NCI-H510A (cell line): Measurements from ENCODE around the gene FUT3.
"Not testable (repeated sequence)": the region's sequence is repeated elsewhere in the genome, so short reads cannot be mapped to it uniquely, and the experiment has no call there.

Source experiments
- DNase-seq: peaks from one replicate; lab custom pipeline; 2025; lab: John Stamatoyannopoulos, UW

FUT3 gene

DNA sequence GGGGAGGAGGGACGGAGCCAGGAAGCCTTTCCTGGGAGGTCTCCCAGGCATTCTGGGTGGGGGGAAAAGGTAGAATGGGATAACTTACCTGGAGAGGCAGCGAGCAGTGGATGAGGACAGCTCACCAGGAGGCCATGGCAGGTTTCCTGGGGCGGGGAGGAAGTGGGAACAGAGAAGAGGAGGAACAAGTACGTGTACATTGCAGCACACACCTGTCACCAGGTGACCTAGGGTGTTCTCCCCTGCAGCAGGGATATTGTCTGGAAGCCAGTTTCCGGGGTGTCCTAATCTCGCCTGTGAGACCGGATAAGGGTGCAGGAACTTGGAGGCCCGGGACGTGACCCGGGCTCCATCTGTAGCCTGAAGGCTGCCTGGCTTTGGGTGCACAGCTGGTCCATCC, at the start of gene FUT3:
Gene FUT3 (minus strand): TSS at position 148 of the 400 bp plus-strand sequence.
- DNase-seq: peak; percentile 17

DNA sequence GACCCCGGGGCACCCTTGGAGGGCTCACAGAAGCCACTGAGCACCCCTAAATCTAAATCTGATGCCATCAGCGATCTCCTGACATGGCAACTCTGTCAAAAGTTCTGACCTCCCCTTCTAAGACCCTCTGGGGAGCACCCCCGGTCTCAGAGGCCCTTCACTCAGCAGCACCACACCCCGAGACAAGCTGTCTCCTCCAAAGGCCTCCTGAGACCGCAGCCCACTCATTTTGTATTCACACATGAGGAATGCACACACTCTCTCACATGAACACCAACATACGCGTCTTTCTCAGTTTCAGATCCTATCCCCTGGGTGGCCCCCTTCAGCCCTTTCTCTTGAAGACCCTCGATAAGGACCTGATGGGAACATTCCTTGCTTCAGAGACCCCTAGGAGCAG, 49.7 kb upstream of the FUT3 start:
- DNase-seq: no peak

DNA sequence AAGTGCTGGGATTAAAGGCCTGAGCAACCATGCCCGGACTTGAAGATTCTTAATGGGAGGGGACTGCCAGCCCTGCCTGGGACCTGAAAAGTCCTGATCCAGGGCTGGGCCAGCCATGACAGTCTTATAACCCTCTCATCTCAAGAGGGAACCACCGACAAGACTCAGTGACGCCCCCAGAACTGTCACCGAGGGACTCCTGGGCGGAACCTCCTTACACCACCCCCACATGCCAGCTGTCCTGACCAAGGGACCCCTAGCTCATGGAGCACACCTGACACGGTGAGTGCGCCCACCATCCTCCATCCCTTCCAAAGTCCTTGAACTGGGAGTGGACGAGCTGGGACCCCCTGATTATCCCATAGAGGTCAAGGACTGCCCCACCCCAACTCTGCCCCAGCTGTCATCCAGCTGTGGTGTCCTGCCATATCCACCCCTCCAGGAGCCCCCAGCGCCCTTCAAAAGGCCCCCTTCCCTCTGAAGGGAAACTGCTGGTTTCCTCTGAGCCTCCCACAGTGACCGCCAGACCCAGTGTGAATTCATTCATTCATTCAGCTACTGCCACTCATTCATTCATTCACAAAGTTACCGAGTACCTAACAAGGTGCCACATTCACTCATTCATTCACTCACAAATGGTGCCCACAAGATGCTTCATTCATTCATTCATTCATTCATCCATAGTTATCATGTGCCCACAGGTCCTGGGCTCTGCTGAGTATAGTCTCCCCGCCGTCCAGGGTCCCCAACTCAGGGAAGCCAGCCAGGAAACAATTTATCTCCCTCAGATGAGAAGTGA, 48.7 kb upstream of the FUT3 start:
- no peak for DNase-seq

DNA sequence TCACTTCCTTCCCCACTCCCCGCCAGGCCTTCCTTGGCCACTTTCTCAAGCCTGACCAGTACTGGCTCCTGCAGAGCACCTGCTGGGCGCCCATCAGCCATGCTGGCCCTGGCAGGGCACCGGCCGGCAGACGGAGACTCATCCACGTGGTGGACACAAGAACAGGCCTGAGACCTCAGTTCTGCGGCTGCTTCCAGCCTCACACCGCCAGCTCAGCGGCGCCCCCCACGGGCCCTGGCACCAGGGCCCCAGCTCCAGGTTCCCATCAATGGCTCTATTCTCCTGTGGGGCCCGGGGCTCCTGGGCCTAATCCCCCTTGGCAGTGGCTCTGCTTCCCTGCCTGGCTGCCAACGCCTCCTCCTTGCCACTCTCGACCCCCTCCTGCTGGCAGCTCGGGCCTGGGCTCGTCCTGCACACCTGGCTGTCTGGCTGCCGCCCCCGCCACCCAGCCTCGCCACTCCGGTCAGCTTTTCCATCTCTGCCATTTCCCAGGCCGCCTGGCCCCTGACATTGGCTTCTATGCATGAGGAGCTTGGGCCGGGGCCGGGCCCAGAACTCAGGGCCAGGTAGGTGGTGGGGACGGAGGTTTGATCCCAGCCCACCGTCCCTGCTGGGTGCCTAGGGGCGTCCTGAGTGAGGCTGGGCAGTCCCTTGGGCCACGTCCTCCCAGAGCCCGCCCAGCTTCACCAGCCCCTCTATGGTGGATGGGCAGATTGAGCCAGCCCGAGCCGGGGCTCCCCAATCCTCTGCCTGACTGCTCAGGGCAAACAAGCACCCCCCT, 46.1 kb upstream of the FUT3 start:
- no peak for DNase-seq

DNA sequence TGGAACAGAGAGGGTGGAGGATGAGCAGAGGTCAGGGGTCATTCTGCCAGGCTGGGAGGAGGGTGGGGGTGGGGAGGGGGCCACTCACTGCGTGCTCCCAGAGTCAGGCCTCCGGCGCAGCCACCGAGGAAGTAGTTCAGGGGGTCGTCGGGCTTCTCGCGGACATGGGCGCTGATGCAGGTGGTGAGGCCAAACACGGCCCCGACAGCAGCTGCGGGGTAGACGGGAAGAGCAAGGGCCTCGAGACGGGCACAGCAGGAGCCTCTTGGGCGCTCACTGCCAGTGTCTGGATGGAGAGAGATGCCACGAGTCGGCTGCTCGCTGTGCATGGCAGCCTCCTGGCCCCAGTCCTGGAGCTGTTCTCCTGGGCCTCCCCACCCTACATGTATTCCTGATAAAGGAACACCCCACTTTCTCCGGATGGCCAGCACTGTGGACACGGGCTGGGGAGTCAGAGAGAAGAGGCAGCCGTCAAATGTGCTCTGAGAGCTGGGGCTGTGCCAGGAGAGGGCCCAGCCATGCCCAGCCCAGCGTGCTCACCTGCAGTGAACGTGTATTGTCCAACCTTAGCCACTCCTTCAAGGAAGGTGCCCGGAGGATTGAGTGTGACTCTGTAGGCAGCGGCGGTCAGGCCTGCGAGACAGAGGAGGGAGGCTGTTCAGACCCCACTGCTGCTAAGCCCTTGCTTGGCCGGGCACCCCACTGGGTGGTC, 45.3 kb upstream of the FUT3 start:
- DNase-seq: no peak

DNA sequence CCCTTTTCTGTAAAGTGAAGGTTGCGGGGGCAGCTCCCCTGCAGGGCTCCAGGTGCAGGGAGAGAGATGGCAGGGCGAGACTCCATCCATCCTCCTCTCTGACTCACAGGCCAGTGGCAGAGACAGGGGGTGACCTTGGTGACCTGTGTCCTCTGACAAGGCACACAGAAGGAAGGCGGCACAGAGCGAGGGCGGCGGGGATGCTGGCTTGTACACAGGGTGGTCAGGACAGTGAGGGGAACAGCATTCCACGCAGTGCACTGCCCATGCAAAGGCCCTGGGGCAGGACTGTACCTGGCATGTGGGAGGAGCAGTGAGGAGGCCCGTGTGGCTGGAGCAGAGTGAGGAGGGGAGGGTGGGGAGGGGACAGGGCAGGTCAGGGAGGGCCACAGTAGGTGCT, 44.6 kb upstream of the FUT3 start:
- DNase-seq: no peak

DNA sequence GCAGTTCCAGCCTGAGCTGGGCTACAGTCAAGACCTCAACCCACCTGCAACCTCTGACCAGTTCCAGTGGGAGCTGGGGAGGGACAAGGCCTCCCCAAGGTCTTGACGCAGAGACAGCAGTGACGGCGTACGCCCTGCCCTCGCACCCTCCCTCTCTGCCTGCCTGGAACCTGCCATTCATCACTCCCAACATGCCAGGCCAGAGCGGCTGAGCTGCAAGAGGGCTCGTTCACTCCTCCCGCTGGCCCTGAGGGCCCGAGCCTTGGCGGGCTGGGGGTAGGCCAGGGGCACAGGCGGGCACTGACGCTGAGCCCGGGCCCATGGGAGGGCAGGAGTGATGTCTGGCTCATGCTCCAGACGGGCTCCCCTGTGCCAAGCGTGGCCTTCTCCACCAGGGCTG, 44.2 kb upstream of the FUT3 start:
- no peak for DNase-seq

DNA sequence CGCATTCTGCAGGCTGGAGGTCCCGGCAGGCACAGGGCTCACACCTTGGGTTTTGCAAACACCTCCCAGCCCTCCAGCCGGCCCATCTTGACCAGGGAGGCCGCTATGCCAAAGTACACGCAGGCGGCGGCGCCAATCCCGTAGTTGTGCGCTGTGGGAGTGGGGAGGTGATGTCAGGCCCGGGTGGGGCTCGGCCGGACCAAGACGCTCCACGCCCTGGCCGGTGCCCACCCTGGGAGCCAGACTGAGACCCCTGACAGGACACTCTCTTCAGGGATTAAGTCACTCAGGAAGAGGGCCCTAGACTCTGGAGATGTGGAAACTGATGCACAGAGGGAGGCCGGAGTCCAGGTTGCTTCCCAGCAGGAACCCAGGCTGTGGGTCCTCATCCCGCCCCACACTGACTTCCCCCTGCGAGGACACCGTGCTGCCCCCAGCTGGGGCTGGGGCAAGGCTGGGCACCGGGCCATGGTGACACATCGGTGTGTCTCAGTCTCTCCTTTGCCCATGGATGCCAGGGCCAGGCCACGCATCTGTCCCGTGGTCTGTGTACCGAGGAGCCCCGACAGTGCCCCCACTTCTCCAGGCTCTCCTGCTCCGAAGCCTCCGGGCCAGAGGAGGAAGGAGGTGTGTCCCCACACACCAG, 43.6 kb upstream of the FUT3 start:
- DNase-seq: no peak

DNA sequence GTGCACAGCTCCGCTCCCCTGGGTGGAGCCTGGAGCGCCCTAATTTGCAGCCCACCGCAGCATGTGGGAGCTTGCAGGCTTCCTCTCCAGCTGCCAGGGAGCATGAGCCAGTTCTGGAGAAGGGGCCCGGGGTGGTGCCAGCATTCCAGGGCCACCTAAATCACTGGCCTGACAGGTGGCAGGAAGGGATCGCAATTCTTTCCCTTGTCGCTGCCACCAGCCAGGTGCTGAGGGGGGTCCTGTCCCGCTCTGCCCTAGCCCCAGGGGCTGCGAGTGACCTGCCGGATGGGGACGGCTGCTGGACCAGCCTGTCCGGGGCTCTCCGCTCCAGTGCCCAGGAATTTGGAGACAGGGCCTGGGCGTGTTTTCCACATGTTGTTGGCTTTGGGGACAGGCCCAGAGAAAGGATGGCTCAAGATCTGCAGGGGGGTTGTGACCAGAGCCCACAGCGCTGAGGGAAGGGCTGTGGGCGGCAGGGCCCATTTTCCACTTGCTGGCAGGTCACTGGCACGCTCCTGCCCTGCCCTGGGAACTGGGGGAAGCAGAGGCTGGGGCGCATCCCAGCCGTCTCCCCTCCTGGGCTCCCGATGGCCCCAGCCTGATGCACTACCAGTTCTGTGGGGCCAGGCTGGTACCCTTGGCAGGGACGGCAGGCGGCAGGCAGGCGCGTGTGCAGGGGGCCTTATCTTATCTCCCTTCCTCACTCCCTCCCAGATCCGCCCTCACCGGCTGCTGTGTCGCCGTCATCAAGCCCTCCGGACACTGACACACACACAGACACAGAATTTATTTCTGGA, 42.9 kb upstream of the FUT3 start:
- no peak for DNase-seq

DNA sequence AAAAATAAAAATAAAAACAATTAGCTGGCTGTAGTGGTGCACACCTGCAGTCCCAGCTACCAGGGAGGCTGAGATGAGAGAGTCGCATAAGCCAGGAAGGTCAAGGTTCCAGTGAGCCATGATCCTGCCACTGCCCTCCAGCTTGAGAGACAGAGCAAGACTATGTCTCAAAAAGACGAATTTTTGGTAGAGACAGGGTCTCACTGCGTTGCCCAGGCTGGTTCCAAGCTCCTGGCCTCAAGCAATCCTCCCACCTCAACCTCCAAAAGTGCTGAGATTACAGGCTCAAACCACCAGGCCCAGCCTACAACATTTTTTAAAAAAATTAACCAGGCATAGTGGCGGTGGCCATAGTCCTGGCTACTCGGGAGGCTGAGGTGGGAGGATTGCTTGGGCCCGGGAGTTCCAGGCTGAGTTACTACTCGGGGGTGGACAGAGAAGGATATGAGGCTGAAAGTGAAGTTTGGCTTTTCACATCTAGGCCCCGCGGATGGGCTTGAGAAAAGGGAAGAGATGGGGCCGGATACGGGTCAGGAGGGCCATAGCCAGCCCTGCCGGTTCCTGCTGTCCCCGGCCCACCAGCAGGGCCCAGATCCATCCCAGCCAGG, 42.2 kb upstream of the FUT3 start:
- no peak for DNase-seq

DNA sequence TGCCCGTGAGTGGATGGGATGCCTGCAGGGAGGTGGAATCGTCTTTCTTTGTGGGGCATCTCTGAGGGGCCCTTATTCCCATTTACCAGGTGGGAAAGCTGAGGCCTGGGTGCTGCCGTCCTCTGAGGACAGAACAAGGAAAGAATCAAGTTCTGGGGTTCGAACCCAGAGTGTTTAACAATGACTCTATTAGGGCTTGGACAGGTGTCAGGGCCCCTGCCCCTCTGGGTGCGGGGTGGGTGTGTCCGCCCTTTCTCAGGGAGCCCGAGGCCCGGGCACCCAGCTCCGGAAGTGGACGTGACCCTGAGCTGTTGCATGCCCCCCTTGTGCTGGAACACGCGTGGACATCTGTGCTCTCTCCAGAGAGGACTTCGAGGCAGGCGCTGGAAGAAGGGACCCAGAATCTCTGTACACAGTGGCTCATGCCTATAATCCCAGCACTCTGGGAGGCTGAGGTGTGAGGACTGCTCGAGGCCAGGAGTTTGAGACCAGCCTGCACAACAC, 41.6 kb upstream of the FUT3 start:
- DNase-seq: no peak

DNA sequence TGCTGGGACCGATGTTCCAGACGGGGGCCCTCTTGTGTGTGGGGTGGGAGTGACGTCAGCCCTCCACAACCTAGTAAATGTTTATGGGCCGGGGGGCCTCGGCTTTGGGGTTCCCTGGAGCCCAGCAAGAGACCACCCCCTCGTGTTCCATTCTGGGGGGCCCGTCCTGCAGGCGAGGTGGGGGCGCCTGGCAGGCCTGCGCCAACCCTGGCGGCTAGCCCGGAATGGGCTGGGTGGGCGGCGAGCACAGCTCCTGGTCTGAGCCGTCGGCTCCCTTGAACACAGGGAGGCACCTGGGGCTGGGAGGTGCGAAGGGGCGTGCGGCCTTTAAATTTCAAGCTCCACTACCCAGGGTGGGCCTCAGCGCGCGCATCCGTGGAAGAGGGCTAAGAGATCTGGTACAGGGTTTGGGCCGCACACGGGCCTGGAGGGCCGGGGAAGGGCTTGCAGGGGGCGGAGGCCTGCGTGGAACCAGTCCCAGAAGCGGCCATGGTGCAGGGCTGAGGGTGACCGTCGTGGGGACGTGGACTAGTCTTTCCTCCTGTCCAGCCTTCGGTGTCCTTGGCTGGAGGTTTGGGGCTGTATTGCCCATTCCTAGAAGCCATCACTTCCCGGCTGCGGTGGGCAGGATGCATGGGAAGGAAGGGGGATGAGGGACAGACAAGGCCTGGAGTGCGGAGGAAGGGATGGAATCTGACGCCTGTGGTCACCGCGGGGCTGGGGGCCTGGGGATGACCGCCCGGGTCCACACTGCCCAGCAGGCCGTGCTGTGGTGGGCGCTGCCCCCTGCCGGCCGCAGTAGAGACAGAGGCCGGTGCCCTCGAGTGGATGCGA, 40.9 kb upstream of the FUT3 start:
- no peak for DNase-seq

DNA sequence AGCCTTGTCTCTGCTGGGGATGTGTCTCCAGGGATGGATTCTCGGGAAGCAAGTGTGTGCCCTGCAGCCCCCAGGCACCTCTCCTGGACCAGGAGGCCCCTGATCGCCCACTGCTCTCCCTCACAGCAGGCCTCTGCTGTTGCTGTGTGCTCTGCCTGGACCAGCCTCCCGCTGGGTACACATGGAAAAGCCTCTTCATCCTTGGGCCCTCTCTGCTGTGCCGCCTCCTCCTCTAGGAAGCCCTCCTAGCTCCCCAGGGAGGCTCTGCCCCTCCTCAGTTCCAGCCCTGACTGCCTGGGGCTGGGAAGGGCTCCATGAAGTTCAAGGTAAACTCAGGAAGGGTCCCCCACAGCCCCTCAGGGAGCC, 40.3 kb upstream of the FUT3 start:
- DNase-seq: no peak

DNA sequence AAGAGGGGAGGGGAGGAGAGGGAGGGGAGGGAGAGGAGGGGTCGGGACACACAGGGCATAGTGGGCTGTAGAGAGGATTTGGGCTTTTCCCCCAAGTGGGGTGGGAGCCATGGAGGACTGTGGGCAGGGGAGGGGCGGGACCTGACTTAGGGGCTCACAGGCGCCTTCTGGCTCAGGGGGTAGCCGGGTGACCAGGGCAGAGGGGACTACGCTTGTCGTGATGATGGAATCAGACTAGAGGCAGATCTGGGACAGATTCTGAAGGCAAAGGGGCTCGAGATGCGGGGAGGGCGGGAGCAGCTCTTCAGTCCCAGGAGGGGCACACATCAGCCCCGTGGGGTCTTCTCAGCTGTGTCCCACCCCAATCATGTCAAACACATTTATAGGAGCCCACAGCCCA, 38.9 kb upstream of the FUT3 start:
- no peak for DNase-seq

DNA sequence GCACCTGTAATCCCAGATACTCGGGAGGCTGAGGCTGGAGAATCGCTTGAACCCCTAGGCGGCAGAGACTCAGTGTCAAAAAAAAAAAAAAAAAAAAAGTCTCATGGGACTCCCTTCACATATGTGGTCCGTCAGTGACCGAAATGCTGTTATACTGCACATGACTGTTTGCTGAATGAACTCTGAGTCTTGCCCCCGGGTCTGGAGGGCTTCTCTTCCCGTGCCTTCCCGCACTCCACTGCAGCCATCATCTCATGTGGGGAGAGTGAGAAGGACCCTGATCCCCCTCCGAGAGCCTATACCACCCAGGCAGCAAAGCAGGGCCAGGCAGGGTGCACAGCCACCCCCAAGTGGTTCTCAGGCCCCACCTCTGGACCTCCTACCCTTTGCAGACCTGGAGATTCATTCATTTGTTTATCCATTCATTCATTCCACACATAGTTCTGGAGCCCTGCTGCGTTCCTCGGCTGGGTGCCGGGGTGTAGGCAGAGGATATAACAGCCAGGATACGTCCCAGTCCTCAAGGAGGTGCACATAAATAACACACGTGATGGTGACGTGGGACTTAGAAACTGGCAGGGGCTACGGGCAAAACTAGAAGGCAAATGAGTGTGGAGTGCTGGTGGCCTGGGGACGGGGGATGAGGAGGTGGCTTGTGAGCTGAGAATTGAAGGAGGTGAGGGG, 38.2 kb upstream of the FUT3 start:
- no peak for DNase-seq

DNA sequence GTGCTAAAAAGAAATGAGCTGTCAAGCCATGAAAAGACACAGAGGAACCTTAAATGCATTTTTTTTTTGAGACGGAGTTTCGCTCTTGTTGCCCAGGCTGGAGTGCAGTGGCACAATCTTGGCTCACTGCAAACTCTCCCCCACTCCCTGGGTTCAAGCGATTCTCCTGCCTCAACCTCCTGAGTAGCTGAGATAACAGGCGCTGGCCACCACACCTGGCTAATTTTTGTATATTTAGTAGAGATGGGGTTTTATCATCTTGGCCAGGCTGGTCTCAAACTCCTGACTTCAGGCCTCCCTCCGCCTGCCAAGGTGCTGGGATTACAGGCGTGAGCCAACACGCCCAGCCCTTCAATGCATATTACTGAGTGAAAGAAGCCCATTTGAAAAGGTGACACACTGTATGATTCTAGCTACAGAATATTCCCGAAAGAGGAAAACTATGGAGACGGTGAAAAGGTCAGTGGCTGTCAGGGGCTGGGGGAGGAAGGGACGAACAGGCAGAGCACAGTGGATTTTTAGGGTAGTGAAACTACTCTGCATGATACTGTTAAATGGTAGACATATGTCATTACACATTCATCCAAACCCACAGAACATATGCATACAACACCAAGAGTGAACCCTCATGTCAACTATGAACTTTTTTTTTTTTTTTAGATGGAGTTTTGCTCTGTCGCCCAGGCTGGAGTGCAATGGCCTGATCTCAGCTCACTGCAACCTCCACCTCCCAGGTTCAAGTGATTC, 33.0 kb upstream of the FUT3 start:
- DNase-seq: not testable (repeated sequence)

DNA sequence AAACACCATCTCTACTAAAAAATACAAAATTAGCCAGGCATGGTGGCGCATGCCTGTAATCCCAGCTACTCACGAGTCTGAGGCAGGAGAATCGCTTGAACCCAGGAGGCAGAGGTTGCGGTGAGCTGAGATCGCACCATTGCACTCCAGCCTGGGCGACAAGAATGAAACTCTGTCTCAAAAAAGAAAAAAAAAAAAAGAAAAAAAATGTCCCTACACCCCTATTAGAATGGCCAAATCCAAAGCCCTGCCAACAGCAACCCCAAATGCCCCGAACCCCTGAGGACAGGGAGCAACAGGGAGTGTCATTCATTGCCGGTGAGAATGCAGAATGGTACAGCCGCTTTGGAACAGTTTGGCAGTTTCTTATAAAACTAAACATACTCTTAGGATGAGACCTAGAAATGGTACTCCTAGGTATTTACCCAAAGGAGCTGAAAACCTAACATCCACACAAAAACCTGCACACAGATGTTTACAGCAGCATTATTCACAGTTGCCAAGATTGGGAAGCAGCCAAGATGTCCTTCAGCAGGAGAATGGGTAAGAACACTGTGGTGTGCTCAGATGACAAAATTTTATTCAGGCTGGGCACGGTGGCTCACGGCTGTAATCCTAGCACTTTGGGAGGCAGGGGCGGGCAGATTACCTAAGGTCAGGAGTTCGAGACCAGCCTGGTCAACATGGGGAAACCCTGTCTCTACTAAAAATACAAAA, 32.1 kb upstream of the FUT3 start:
- DNase-seq: not testable (repeated sequence)

DNA sequence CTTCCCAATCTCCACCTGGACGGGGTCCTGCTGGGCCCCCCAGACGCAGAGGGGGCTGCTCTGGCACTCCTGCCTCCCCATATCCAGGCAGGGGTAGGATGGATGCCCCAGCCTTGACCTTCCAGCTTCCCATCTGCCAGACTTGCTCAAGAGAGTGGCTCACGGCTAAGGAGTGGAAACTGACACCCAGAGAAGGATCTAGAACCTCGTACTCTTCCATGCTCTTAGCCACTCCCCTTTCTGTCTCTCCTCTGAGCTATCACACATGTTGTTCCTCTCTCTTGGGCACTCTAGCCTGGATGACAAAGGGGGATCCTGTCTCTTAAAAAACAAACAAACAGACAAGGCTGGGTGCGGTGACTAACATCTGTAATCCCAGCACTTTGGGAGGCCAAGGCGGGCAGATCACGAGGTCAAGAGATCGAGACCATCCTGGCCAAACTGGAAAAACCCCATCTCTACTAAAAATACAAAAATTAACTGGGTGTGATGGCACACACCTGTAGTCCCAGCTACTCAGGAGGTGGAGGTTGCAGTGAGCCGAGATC, 31.2 kb upstream of the FUT3 start:
- DNase-seq: no peak
